Breast epithelium (tissue), 3 donors: ENCODE results near the gene LRRC49.

Experiments
- CTCF ChIP-seq, 3 donors: fragments of 450-650 bp; IDR thresholded peaks; one replicate each; pipeline ENCODE4 v1.5.1; 2016 to 2017; ENCODE audit warnings: antibody characterized with exemption in 3 of 3, mild to moderate bottlenecking in 3 of 3, moderate library complexity in 3 of 3
- POLR2AphosphoS5 ChIP-seq, 3 donors: sonication (generic); formaldehyde crosslinking; IDR thresholded peaks; one replicate each; pipeline ENCODE4 v1.6.1; 2017; ENCODE audit warnings: antibody characterized with exemption in 3 of 3

DNA sequence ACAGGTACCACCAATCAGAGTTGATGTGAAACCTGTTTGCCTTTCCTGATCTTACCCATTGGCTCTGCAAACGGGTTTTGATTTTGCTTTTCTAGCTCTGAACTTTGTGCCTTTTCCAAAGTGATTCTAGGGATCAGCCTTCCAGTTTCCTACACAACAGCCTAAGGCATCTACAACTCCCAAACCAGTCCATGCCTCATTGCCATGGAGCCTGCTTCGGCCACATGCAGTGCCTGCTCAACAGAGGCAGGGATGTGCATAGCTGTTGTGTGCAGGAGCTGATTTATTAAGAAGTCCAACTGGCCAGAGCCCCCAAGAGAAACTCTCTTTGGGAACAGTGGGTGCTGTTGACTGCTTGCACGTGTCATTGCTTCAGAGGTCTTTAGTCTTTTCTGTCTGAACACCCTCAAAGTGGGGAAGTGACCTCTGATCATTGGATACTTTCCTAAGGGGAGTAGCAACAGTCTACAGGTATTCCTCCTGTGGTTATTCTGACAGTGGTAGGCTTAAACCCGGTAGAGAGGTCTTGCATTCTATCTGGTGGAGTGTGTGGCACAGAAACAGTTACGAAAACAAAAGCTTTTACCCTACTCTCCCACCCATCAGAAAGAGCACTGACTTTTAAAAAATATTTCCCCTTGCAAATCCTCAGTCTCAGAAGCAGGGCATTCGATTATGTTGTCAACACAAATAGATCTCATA lies 186.0 kb downstream of the LRRC49 start:
- TF ChIP-seq CTCF (IDR thresholded peaks at IDR 0.05): no peak
- no peak for TF ChIP-seq POLR2AphosphoS5 (IDR thresholded peaks at IDR 0.05)
